DOHH2 (cell line): ENCODE measurements around the gene TFDP1.

Experiments
- H3F3A ChIP-seq: fragments of 200-600 bp; sonication (generic), shearing (Covaris generic); 2 replicates; pipeline ENCODE4 v1.6.0; 2016; ENCODE audit warnings: antibody characterized with exemption, mild to moderate bottlenecking; ENCODE audit not compliant: control insufficient read depth, insufficient read depth
- H3K27ac ChIP-seq: fragments of 200-600 bp; sonication (generic); 2 replicates; pipeline ENCODE4 v1.5.1; 2014; ENCODE audit warnings: low read depth, mild to moderate bottlenecking, low read length, moderate library complexity
- H3K27me3 ChIP-seq: fragments of 200-600 bp; sonication (generic); 2 replicates; pipeline ENCODE4 v1.6.1; 2014; ENCODE audit warnings: mild to moderate bottlenecking, low read length, mixed read lengths; ENCODE audit not compliant: control insufficient read depth
- H3K36me3 ChIP-seq: fragments of 200-600 bp; sonication (generic); 2 replicates; pipeline ENCODE4 v1.6.1; 2014; ENCODE audit warnings: mild to moderate bottlenecking, low read length, moderate library complexity, mixed read lengths; ENCODE audit not compliant: control insufficient read depth
- H3K4me1 ChIP-seq: fragments of 200-600 bp; sonication (generic); 2 replicates; pipeline ENCODE4 v1.6.1; 2014; ENCODE audit warnings: mild to moderate bottlenecking, low read length, mixed read lengths; ENCODE audit not compliant: control insufficient read depth
- H3K4me2 ChIP-seq: fragments of 200-600 bp; sonication (generic); 2 replicates; pipeline ENCODE4 v1.6.0; 2014; ENCODE audit warnings: mild to moderate bottlenecking, low read length, moderate library complexity
- H3K4me3 ChIP-seq: fragments of 200-600 bp; sonication (generic); 2 replicates; pipeline ENCODE4 v1.5.1; 2014; ENCODE audit warnings: mild to moderate bottlenecking, low read length, mixed read lengths
- H3K79me2 ChIP-seq: fragments of 200-600 bp; sonication (generic); 2 replicates; pipeline ENCODE4 v1.6.1; 2014; ENCODE audit warnings: mild to moderate bottlenecking, low read length, mixed read lengths; ENCODE audit not compliant: control insufficient read depth
- H3K9me2 ChIP-seq: fragments of 200-600 bp; sonication (generic); replicated peaks from 2 replicates; pipeline ENCODE4 v1.6.1; 2014; ENCODE audit warnings: mild to moderate bottlenecking, low read length, mixed read lengths; ENCODE audit not compliant: control insufficient read depth
- H3K9me3 ChIP-seq: fragments of 200-600 bp; sonication (generic); 2 replicates; pipeline ENCODE4 v1.6.1; 2014; ENCODE audit warnings: antibody characterized with exemption, low read length, mixed read lengths; ENCODE audit not compliant: control insufficient read depth, insufficient read depth
- H4K20me1 ChIP-seq: fragments of 200-600 bp; sonication (generic); 2 replicates; pipeline ENCODE4 v1.6.0; 2014; ENCODE audit warnings: low read depth, mild to moderate bottlenecking, antibody characterized with exemption, low read length, moderate library complexity; ENCODE audit not compliant: control insufficient read depth, insufficient read depth
- CTCF ChIP-seq: fragments of 200-600 bp; sonication (generic); IDR thresholded peaks from one replicate; pipeline ENCODE4 v1.5.1; 2014; ENCODE audit warnings: antibody characterized with exemption, mild to moderate bottlenecking, low read depth, low read length; ENCODE audit not compliant: poor library complexity, severe bottlenecking
- EZH2phosphoT487 ChIP-seq: fragments of 200-600 bp; sonication (generic); IDR thresholded peaks from 2 replicates; pipeline ENCODE4 v1.6.1; 2017; ENCODE audit warnings: borderline replicate concordance, mild to moderate bottlenecking, antibody characterized with exemption, low read length, moderate library complexity, mixed read lengths

The TFDP1 gene

DNA sequence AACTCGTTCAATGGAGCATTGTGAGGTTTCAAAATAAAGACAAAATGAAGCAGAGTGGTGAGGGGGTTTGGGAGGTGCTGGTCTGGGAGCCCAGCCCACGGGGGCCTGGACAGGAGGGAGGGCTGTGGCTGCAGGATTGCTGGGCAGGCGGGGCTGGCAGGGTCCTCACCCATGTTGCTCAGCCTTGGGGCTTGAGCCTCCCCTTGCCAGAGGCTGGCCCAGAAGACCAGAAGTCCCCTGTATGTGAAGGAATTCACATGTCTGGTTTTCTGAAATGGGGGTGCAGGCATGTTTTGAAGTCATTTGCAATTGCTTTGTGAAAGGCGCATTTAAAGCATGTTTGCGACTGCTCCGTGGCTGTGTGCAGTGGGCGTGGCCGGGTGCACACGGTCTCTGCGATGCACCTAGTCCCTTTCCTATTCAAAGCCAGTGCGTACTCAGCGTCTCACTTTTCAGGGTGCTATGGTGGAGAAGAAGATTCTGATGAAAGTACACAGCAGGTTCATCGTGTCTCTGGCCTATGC, 84.7 kb downstream of the TFDP1 start:
- H3K27me3 ChIP-seq: no peaks in the 10 kb centered on the region
- H3K9me2 ChIP-seq: no peaks in the 10 kb centered on the region
- no peak overlapping the region for H3K4me3 ChIP-seq
- no peaks in the 10 kb centered on the region for H3K79me2 ChIP-seq
- H3K27ac ChIP-seq: no peak overlapping the region
- H3K4me2 ChIP-seq: no peak overlapping the region
- H3K9me3 ChIP-seq: peaks cover 21% of the 10 kb centered on the region
- no peaks in the 10 kb centered on the region for H4K20me1 ChIP-seq
- no peaks in the 10 kb centered on the region for H3K36me3 ChIP-seq
- no peaks in the 10 kb centered on the region for H3K4me1 ChIP-seq
- H3F3A ChIP-seq: no peaks in the 10 kb centered on the region
- TF ChIP-seq CTCF: no peak
- no peak for TF ChIP-seq EZH2phosphoT487

- H3K9me2 ChIP-seq: no peaks in the 10 kb centered on the region
- peaks cover 21% of the 10 kb centered on the region for H3K9me3 ChIP-seq
- H4K20me1 ChIP-seq: no peaks in the 10 kb centered on the region
- no peaks in the 10 kb centered on the region for H3K4me1 ChIP-seq
- H3K4me3 ChIP-seq: no peak overlapping the region
- no peaks in the 10 kb centered on the region for H3K27me3 ChIP-seq
- no peak for TF ChIP-seq CTCF
- TF ChIP-seq EZH2phosphoT487: no peak
- no peaks in the 10 kb centered on the region for H3F3A ChIP-seq
- no peak overlapping the region for H3K27ac ChIP-seq
- no peaks in the 10 kb centered on the region for H3K79me2 ChIP-seq
- no peaks in the 10 kb centered on the region for H3K36me3 ChIP-seq
- H3K4me2 ChIP-seq: no peak overlapping the region
These were observed 85.3 kb downstream of the TFDP1 start for GRCh38 chr13:113669755-113670341.

GRCh38 chr13:113670541-113670940, 86.0 kb downstream of the TFDP1 start:
- H3K4me1 ChIP-seq: no peaks in the 10 kb centered on the region
- H3K36me3 ChIP-seq: no peaks in the 10 kb centered on the region
- peaks cover 17% of the 10 kb centered on the region for H3K9me3 ChIP-seq
- H3K9me2 ChIP-seq: no peaks in the 10 kb centered on the region
- H3K4me2 ChIP-seq: no peak overlapping the region
- no peaks in the 10 kb centered on the region for H3K27me3 ChIP-seq
- H3K27ac ChIP-seq: no peak overlapping the region
- no peaks in the 10 kb centered on the region for H3K79me2 ChIP-seq
- H4K20me1 ChIP-seq: no peaks in the 10 kb centered on the region
- H3K4me3 ChIP-seq: no peak overlapping the region
- no peak for TF ChIP-seq EZH2phosphoT487
- TF ChIP-seq CTCF: no peak
- no peaks in the 10 kb centered on the region for H3F3A ChIP-seq
